Sigmoid colon (tissue), 7 donors: ENCODE measurements around the gene RBM10. TPM values are rescaled to one million over a fixed set of nuclear protein-coding genes. Genes with fewer than 3 reads are reported as not detected.

ENCODE experiments used
- DNase-seq: peaks from one replicate; pipeline ENCODE4 v3.0.0-alpha.2; 2019
- H3K27ac ChIP-seq, 4 donors: fragments of 200-600 bp; sonication (generic); one replicate each; pipeline ENCODE4 v1.5.1; 2016 to 2019; ENCODE audit warnings: mild to moderate bottlenecking in 1 of 4
- H3K27me3 ChIP-seq, 3 donors: fragments of 200-600 bp; sonication (generic); one replicate each; pipeline ENCODE4 v1.5.1; 2019; ENCODE audit warnings: mild to moderate bottlenecking in 1 of 3
- H3K36me3 ChIP-seq, 4 donors: fragments of 200-600 bp; sonication (generic); one replicate each; pipeline ENCODE4 v1.5.1; 2016 to 2019
- H3K4me1 ChIP-seq, 4 donors: fragments of 200-600 bp; sonication (generic); one replicate each; pipeline ENCODE4 v1.5.1; 2017 to 2019
- H3K4me3 ChIP-seq, 4 donors: fragments of 200-600 bp; sonication (generic); one replicate each; pipeline ENCODE4 v1.5.1; 2017 to 2019; ENCODE audit warnings: mild to moderate bottlenecking in 2 of 4, moderate library complexity in 1 of 4
- H3K9me3 ChIP-seq, 4 donors: fragments of 200-600 bp in 3 of 4; sonication (generic) in 3 of 4; one replicate each; pipeline versions ENCODE4 v1.5.1 to v1.6.1; 2013 to 2019
- EP300 ChIP-seq, 4 donors: sonication (generic); formaldehyde crosslinking; IDR thresholded peaks; one replicate each; pipeline ENCODE4 v1.6.1; 2017; ENCODE audit warnings: antibody characterized with exemption in 4 of 4
- POLR2A ChIP-seq, 2 donors: fragments of 450-650 bp; IDR thresholded peaks; one replicate each; pipeline ENCODE4 v1.6.1; 2016; ENCODE audit warnings: antibody characterized with exemption in 2 of 2, mild to moderate bottlenecking in 2 of 2, moderate library complexity in 2 of 2
- POLR2AphosphoS5 ChIP-seq, 4 donors: sonication (generic); formaldehyde crosslinking; IDR thresholded peaks; one replicate each; pipeline ENCODE4 v1.6.1; 2017; ENCODE audit warnings: antibody characterized with exemption in 4 of 4
- WGBS, 2 donors: extraction: QIAGEN DNeasy Blood & Tissue Kit; methylation state at CpG; one replicate each; pipeline ENCODE4 v1.1.7; 2013; 5-methylcytosine and 5-hydroxymethylcytosine counted together
- intact Hi-C: fragments of 100-400 bp; cut with DNase I; formaldehyde crosslinking; loops from one replicate; pipeline ENCODE4 v1.15.1; 2023
- polyA plus RNA-seq, 3 donors: library from polyadenylated mRNA; stranded (reverse); fragments of 200-250 nt; gene quantifications; one replicate each; pipeline ENCODE4 v1.2.3, GENCODE V29; 2013
- total RNA-seq, 4 donors: library from RNA; depleted of rRNA; stranded (reverse); fragments of >200 nt; gene quantifications; one replicate each; pipeline ENCODE4 v1.1.0, GENCODE V29; 2016
- TF ChIP-seq, protein P1 (sequence below), 4 experiments: fragments of 450-650 bp in 3 of 4; fragments of 200-600 bp in 1 of 4; IDR thresholded peaks; one replicate each; pipeline ENCODE4 v1.5.1; 2016 to 2019; ENCODE audit warnings: antibody characterized with exemption in 4 of 4, mild to moderate bottlenecking in 3 of 4, moderate library complexity in 2 of 4
- donor health status: healthy with polysubstance abuse.
- donor health status: Bipolar disorder and iron deficiency.
- donor health status: healthy.

The RBM10 gene
- total and polyA plus RNA-seq, 7 donors = 15.0 to 44.3 (median 22.4) TPM

DNA sequence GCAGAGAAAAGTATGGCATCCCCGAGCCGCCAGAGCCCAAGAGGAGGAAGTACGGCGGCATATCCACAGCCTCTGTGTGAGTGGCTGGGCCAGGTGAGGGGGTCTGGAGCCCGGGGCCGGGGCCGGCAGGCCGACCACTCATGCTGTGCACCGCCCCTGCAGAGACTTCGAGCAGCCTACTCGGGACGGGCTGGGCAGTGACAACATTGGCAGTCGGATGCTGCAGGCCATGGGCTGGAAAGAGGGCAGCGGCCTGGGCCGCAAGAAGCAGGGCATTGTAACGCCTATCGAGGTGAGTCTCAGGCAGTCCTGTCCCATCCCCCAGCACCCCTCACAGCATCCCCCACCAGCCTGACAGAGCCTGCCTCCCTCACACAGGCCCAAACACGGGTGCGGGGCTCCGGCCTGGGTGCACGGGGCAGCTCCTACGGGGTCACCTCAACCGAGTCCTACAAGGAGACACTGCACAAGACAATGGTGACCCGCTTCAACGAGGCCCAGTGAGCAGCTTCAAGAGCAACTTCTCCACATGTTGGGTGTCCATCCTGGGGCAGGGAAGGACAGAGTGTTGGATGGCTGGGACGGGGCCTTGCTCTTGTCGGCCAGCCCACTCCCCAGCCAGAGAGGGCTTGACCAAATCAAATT, 41.2 kb downstream of the RBM10 start:
- intact Hi-C loops = no loop called here
- 92 to 96% methylated on average over 27 of the region's 27 CpGs for WGBS, 2 donors

GRCh38 chrX:47187106-47187677, 42.2 kb downstream of the RBM10 start:
- H3K4me1 ChIP-seq = peaks cover 0 to 13% (median 2%) of the 10 kb centered on the region in 4 donors
- H3K4me3 ChIP-seq = no peak overlapping the region
- H3K36me3 ChIP-seq = peaks cover 0 to 41% (median 12%) of the 10 kb centered on the region in 4 donors
- WGBS, 2 donors = 87% methylated on average over 4 of the region's 4 CpGs
- intact Hi-C loops = no loop called here
- H3K9me3 ChIP-seq = no peaks in the 10 kb centered on the region
- H3K27me3 ChIP-seq = no peaks in the 10 kb centered on the region
- H3K27ac ChIP-seq = no peak overlapping the region
- no peak for TF ChIP-seq POLR2A (IDR thresholded peaks at IDR 0.05)
- TF ChIP-seq, protein P1, sequence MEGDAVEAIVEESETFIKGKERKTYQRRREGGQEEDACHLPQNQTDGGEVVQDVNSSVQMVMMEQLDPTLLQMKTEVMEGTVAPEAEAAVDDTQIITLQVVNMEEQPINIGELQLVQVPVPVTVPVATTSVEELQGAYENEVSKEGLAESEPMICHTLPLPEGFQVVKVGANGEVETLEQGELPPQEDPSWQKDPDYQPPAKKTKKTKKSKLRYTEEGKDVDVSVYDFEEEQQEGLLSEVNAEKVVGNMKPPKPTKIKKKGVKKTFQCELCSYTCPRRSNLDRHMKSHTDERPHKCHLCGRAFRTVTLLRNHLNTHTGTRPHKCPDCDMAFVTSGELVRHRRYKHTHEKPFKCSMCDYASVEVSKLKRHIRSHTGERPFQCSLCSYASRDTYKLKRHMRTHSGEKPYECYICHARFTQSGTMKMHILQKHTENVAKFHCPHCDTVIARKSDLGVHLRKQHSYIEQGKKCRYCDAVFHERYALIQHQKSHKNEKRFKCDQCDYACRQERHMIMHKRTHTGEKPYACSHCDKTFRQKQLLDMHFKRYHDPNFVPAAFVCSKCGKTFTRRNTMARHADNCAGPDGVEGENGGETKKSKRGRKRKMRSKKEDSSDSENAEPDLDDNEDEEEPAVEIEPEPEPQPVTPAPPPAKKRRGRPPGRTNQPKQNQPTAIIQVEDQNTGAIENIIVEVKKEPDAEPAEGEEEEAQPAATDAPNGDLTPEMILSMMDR (IDR thresholded peaks at IDR 0.05) = no peak
- TF ChIP-seq EP300 (IDR thresholded peaks at IDR 0.05) = no peak
- TF ChIP-seq POLR2AphosphoS5 (IDR thresholded peaks at IDR 0.05) = no peak
- DNase-seq = no peak

More for the DNA sequence above, 41.2 kb downstream of the RBM10 start:
- peaks cover 0 to 5% (median 2%) of the 10 kb centered on the region in 4 donors for H3K4me1 ChIP-seq
- no peak for DNase-seq
- peaks cover 3 to 50% (median 21%) of the 10 kb centered on the region in 4 donors for H3K36me3 ChIP-seq
- H3K4me3 ChIP-seq = no peak overlapping the region
- no peaks in the 10 kb centered on the region for H3K9me3 ChIP-seq
- no peaks in the 10 kb centered on the region for H3K27me3 ChIP-seq
- no peak for TF ChIP-seq POLR2AphosphoS5 (IDR thresholded peaks at IDR 0.05)
- TF ChIP-seq EP300 (IDR thresholded peaks at IDR 0.05) = no peak
- no peak for TF ChIP-seq POLR2A (IDR thresholded peaks at IDR 0.05)
- TF ChIP-seq, protein P1 (IDR thresholded peaks at IDR 0.05) = no peak
- H3K27ac ChIP-seq = no peak overlapping the region

GRCh38 chrX:47189906-47190305, 44.9 kb downstream of the RBM10 start:
- Histone ChIP-seq H3K9me3 (no peaks in the 10 kb centered on the region), H3K36me3 (peaks cover 0 to 24% (median 5%) of the 10 kb centered on the region in 4 donors), H3K27me3 (no peaks in the 10 kb centered on the region), H3K27ac (no peak overlapping the region), H3K4me1 (peaks cover 0 to 19% (median 11%) of the 10 kb centered on the region in 4 donors), H3K4me3 (no peak overlapping the region)
- TF ChIP-seq EP300 (IDR thresholded peaks at IDR 0.05) (no peak), POLR2AphosphoS5 (IDR thresholded peaks at IDR 0.05) (no peak), POLR2A (IDR thresholded peaks at IDR 0.05) (no peak)
- TF ChIP-seq, protein P1 (IDR thresholded peaks at IDR 0.05) = no peak
- WGBS, 2 donors = 80 to 84% methylated on average over 19 of the region's 19 CpGs
- intact Hi-C loops = loop anchor here (5.0 kb wide), 1 partner anchor 172 kb away; no protein-coding TSS in a partner anchor
- no peak for DNase-seq

DNA sequence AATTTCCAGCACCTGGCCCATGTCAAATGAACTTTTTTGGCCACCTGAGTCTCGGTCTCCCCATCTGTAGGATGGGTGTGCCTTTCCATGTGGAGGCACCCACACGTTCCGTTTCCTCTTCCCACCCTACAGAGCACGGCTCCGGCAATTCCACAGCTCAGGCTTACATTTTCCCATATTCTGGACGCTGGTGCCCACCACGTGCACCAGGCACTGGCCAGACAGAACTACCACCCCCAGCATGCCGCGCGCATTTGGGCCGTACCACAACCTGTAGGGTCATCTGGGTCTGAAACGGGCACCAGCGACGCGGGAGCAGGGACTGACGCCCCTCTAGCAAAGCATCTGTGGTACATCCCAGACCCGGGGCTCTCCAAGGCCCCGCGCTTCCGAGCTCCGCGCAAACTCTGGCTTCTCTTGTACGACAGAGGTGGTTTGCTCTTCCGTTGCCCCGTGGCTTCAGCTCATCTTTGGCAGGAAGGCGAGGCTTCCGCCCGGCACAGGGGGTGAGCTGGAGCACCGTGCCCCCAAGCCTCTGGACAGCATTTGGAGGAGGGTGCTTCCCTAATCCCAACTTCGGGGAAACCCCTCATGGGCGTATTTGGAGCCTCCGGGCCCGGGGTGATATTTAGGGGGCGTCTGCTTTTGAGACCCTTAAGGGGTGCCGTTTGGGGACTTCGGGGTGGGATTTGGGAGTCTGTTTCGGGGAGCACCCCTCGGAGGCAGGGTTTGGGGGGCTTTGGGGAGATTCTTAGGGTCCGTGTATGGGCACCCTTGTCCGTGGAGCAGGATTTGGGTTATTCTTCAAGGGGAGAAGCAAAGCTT, 45.6 kb downstream of the RBM10 start:
- H3K27ac ChIP-seq = peak overlapping the region; percentile 58 to 71 (median 66)
- TF ChIP-seq, protein P1 (IDR thresholded peaks at IDR 0.05) = no peak
- peak; percentile 54 to 78 (median 72) for TF ChIP-seq POLR2AphosphoS5 (IDR thresholded peaks at IDR 0.05)
- 3% methylated on average over 40 of the region's 40 CpGs for WGBS, 2 donors
- peaks cover 0 to 26% (median 18%) of the 10 kb centered on the region in 4 donors for H3K4me1 ChIP-seq
- no peaks in the 10 kb centered on the region for H3K27me3 ChIP-seq
- H3K4me3 ChIP-seq = peak overlapping the region; percentile 36 to 55 (median 50)
- H3K36me3 ChIP-seq = peaks cover 0 to 16% (median 3%) of the 10 kb centered on the region in 4 donors
- H3K9me3 ChIP-seq = no peaks in the 10 kb centered on the region
- DNase-seq = peak; percentile 94
- intact Hi-C loops = loop anchor here (5.0 kb wide), 1 partner anchor 172 kb away; no protein-coding TSS in a partner anchor
